Caco-2 (cell line): ENCODE data around the gene MICAL3. TPM values are rescaled to one million over a fixed set of nuclear protein-coding genes. Genes with fewer than 3 reads are reported as not detected.

Experiments used
- BruUV-seq: library from RNA; stranded (reverse); fragments of 400-500 nt; replicated peaks from 2 replicates; lab custom pipeline; 2021; lab: Mats Ljungman, UMichigan
- CTCF ChIA-PET: fragments of 300-600 bp; sonication (Branson Sonifier 250); formaldehyde crosslinking; loops from one replicate; lab custom pipeline; 2022; ENCODE audit warnings: antibody characterized with exemption; lab: Charles Lee
- POLR2A ChIA-PET: fragments of 300-600 bp; sonication (Branson Sonifier 250); formaldehyde crosslinking; loops from one replicate; lab custom pipeline; 2022; ENCODE audit warnings: antibody characterized with exemption; lab: Charles Lee
- DNase-seq, 2 experiments: peaks; one replicate each; pipeline versions ENCODE4 v3.0.0 to v3.0.0-alpha.2; 2020 to 2022
- H3K27me3 ChIP-seq: replicated peaks from 2 replicates; pipeline ENCODE4 v1.6.0; 2011; ENCODE audit warnings: low read length; ENCODE audit not compliant: control insufficient read depth, insufficient read depth
- H3K36me3 ChIP-seq: 2 replicates; pipeline ENCODE4 v1.5.1; 2011; ENCODE audit warnings: low read length; ENCODE audit not compliant: control insufficient read depth, insufficient read depth
- H3K4me1 ChIP-seq: fragments of 250-450 bp; sonication (Bioruptor Pico); 2 replicates; pipeline ENCODE4 v1.5.1; 2020; ENCODE audit warnings: mild to moderate bottlenecking
- H3K4me3 ChIP-seq: 2 replicates; pipeline ENCODE4 v1.5.1; 2011; ENCODE audit warnings: low read depth, mild to moderate bottlenecking, control low read depth, low read length
- H3K9me3 ChIP-seq: fragments of 250-450 bp; sonication (Bioruptor Pico); 2 replicates; pipeline ENCODE4 v1.5.1; 2020; ENCODE audit warnings: mild to moderate bottlenecking, moderate library complexity
- H3K27ac Mint-ChIP-seq: one replicate; pipeline ENCODE4 v1.8.0; 2022; ENCODE audit warnings: mixed read lengths; ENCODE audit not compliant: unreplicated experiment
- H3K27me3 Mint-ChIP-seq: one replicate; pipeline ENCODE4 v1.8.0; 2022; ENCODE audit warnings: mixed read lengths; ENCODE audit not compliant: insufficient read depth, unreplicated experiment
- H3K36me3 Mint-ChIP-seq: one replicate; pipeline ENCODE4 v1.8.0; 2022; ENCODE audit warnings: mild to moderate bottlenecking, mixed read lengths; ENCODE audit not compliant: insufficient read depth, unreplicated experiment
- H3K4me1 Mint-ChIP-seq: one replicate; pipeline ENCODE4 v1.8.0; 2022; ENCODE audit warnings: low read depth, mixed read lengths; ENCODE audit not compliant: unreplicated experiment
- H3K4me3 Mint-ChIP-seq: one replicate; pipeline ENCODE4 v1.8.0; 2022; ENCODE audit warnings: mild to moderate bottlenecking, moderate library complexity, mixed read lengths; ENCODE audit not compliant: unreplicated experiment
- H3K9me3 Mint-ChIP-seq: one replicate; pipeline ENCODE4 v1.8.0; 2022; ENCODE audit warnings: mixed read lengths; ENCODE audit not compliant: unreplicated experiment
- CTCF ChIP-seq, 2 experiments: fragments of 200-600 bp in 1 of 2; IDR thresholded peaks; 1 replicate in 1 of 2; 2 replicates in 1 of 2; pipeline versions ENCODE4 v1.5.1 to v1.8.0; 2011 to 2022; ENCODE audit warnings: antibody characterized with exemption in 1 of 2, control low read depth in 1 of 2, inconsistent platforms in 1 of 2, low read depth in 1 of 2, low read length in 1 of 2, mild to moderate bottlenecking in 1 of 2, moderate library complexity in 1 of 2; ENCODE audit not compliant: insufficient read depth in 1 of 2, severe bottlenecking in 1 of 2, unreplicated experiment in 1 of 2
- intact Hi-C: fragments of 100-400 bp; cut with micrococcal nuclease; formaldehyde crosslinking; loops from one replicate; pipeline ENCODE4 v1.10.0; 2022; ENCODE audit not compliant: unreplicated experiment
- total RNA-seq: library from RNA; stranded (reverse); gene quantifications from 2 replicates; pipeline ENCODE4 v1.2.3, GENCODE V29; 2022

The MICAL3 gene
- total RNA-seq, 1 experiment from 2014 or later: 65.6 TPM

GRCh38 chr22:17823964-17824363 is 200.4 kb downstream of the MICAL3 start:
- ChIA-PET POLR2A (no interaction called here), CTCF (no interaction called here)
- H3K27me3 Mint-ChIP-seq: no peaks in the 10 kb centered on the region
- no peak for TF ChIP-seq CTCF (IDR thresholded peaks at IDR 0.05; ENCODE audit: insufficient read depth in 1 of 2, low read depth in 1 of 2, low read length in 1 of 2, severe bottlenecking in 1 of 2, unreplicated experiment in 1 of 2)
- no peaks in the 10 kb centered on the region for H3K9me3 Mint-ChIP-seq
- no peak for DNase-seq
- Histone ChIP-seq H3K4me3 (no peak overlapping the region), H3K27me3 (no peaks in the 10 kb centered on the region), H3K4me1 (no peaks in the 10 kb centered on the region), H3K9me3 (no peaks in the 10 kb centered on the region), H3K36me3 (no peaks in the 10 kb centered on the region)
- no peak overlapping the region for H3K27ac Mint-ChIP-seq
- no TSS peak for BruUV-seq
- intact Hi-C loops: no loop called here
- peaks cover 30% of the 10 kb centered on the region for H3K36me3 Mint-ChIP-seq
- H3K4me1 Mint-ChIP-seq: no peaks in the 10 kb centered on the region
- H3K4me3 Mint-ChIP-seq: no peak overlapping the region

- no peaks in the 10 kb centered on the region for H3K36me3 ChIP-seq
- POLR2A ChIA-PET: no interaction called here
- Mint-ChIP-seq H3K4me1 (no peaks in the 10 kb centered on the region), H3K36me3 (peaks cover 25% of the 10 kb centered on the region), H3K27me3 (no peaks in the 10 kb centered on the region), H3K9me3 (no peaks in the 10 kb centered on the region), H3K4me3 (no peak overlapping the region), H3K27ac (no peak overlapping the region)
- no peak for DNase-seq
- no peaks in the 10 kb centered on the region for H3K4me1 ChIP-seq
- CTCF ChIA-PET: no interaction called here
- no peaks in the 10 kb centered on the region for H3K9me3 ChIP-seq
- no peaks in the 10 kb centered on the region for H3K27me3 ChIP-seq
- no peak overlapping the region for H3K4me3 ChIP-seq
- BruUV-seq: no TSS peak
- TF ChIP-seq CTCF (IDR thresholded peaks at IDR 0.05; ENCODE audit: insufficient read depth in 1 of 2, low read depth in 1 of 2, low read length in 1 of 2, severe bottlenecking in 1 of 2, unreplicated experiment in 1 of 2): no peak
- intact Hi-C loops: no loop called here
These were observed 201.1 kb downstream of the MICAL3 start for GRCh38 chr22:17823226-17823625.

- POLR2A ChIA-PET: no interaction called here
- no TSS peak for BruUV-seq
- Histone ChIP-seq H3K27me3 (no peaks in the 10 kb centered on the region), H3K9me3 (no peaks in the 10 kb centered on the region), H3K36me3 (no peaks in the 10 kb centered on the region), H3K4me3 (no peak overlapping the region), H3K4me1 (no peaks in the 10 kb centered on the region)
- no peak for TF ChIP-seq CTCF (IDR thresholded peaks at IDR 0.05; ENCODE audit: insufficient read depth in 1 of 2, low read depth in 1 of 2, low read length in 1 of 2, severe bottlenecking in 1 of 2, unreplicated experiment in 1 of 2)
- intact Hi-C loops: no loop called here
- peaks cover 23% of the 10 kb centered on the region for H3K36me3 Mint-ChIP-seq
- CTCF ChIA-PET: no interaction called here
- no peak overlapping the region for H3K4me3 Mint-ChIP-seq
- H3K4me1 Mint-ChIP-seq: no peaks in the 10 kb centered on the region
- DNase-seq: no peak
- no peak overlapping the region for H3K27ac Mint-ChIP-seq
- H3K27me3 Mint-ChIP-seq: no peaks in the 10 kb centered on the region
- H3K9me3 Mint-ChIP-seq: no peaks in the 10 kb centered on the region
These were observed 202.3 kb downstream of the MICAL3 start for GRCh38 chr22:17822087-17822486.
